HL-60/S4 treated with phorbol 12-myristate 13-acetate at 8.2 ng/mL for 4 days and 3 days (cell line): ENCODE data around the gene C20orf141.
"Not testable (repeated sequence)": the region's sequence is repeated elsewhere in the genome, so short reads cannot be mapped to it uniquely, and the experiment has no call there.

Experiments
- in situ Hi-C: fragments of 300-500 bp; cut with MboI; formaldehyde crosslinking; loops from 2 replicates; pipeline ENCODE4 v1.15.0; 2022; ENCODE audit warnings: low sequenced_read_pairs

The C20orf141 gene

DNA sequence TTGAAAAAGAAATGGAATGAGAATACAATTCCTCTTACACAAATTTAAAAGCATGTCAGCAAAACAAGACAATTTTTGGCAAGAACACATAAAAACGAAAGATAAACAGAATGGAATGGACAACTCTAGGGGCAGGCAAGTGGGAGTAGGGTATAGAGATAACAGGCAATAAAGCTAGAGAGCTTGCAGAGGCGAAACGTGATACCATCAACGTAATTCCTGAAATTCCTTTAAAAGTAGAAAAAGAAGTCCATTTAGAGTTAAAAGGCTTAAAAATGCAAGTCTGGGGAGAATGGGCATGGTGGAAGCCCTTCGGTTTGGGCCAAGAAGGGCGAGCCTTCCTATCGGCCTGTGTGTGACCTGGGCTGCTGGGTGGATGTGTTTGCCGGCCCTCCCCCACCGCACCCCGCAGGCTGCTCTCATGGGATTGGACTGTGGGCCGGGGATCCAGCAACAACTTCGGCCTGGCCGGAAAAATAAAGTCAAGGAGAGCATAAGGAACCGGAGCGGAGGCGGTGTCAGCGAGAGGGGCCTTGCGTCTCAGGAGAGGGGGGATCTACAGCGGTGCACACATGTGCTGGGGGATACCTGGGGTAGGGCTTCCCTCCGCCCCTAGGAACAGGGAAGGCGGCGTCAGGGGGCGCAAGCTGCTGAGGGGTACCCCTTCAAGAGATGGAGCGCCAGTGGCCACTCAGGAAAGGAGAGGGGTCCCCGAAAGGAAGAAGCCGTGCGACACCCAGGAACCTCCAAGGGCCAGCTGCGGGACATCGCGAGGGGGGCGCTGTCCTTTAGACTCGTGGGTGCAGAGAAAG, 5.5 kb downstream of the C20orf141 start:
- in situ Hi-C loops, result no loop called here

DNA sequence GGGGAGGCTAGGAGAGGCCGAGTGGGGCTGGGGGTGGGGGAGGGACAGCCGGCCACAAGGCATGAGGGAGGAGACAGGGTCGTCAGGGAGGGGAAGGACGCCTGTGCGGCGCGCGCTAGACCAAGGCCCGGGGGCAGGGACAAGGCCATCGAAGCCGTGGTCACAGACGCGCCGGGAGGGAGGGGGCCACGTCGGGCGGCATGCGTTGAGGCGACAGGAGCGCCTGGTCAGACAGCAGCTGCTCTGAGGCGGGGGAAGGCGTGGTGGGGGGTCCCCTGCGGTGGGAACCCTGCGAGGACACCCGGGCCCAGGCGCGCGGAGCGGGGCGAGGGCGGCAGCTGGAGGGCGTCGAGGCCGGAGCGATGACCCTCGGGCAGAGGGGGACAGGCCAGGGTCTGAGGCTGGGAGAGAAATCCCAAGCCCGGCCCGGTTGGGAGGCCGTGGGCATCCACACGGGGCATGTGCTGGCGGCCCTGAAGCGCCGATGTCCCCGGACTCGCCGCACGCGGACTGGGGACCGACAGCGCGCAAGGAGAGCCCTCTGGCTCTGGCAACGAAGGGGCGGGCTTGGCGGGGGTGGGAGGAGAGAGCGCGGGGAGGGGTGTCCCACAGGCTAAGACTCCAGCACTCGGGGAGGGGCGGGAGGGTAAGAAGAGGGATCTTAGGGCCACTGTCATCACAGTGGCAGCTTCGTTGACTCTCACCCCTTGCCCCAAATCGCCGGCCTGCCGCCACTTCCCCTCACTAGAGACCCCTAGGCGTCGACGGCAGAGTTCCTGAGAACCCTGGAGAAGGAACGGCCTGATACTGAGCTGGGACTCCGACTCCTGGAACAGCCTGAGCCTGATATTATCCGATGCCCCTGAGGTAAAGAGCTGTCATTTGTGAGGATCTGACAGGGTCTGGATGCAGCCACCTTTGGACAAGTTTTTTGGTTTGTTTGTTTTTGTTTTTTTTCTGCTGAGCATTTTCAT, 6.4 kb downstream of the C20orf141 start:
- in situ Hi-C loops, result no loop called here

DNA sequence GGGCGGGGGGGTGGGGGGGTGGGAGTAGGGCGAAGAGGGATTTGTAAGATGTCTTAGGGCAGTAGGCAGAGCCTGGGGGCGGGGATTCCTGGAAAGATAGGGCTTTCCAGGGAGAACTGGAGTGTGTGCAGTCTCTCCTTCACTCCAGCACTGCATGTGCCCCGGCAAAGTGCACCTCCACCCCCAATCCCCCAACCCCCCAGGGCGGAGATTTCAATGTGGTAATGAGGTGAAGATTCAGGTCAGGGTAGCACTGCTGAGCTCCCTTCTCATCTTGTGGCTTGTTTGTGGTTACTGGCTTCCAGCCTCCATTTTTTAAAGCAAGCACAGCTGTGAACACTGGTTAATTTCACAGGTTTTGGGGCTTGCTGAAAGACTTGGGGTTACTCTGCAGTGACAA, 7.3 kb downstream of the C20orf141 start:
- in situ Hi-C loops, result no loop called here

DNA sequence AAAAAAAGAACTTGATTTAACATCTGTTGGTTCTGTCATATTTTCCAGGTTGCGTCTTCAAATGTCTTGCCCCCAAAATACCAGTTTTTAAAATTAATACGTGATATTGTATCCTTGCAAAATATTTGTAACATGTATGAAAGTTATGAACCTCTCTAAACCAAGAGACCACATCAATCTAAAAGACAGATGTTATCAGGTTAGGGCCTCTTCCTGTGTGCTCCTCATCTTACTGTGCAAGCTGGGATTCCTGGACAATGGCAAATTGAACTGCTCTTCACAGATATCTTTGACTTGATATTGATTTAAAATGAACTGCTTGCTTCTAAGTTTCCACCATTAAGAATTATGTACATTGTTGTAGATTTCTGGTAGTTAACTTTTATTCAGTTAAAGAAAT, 11.0 kb downstream of the C20orf141 start:
- in situ Hi-C loops, result no loop called here

DNA sequence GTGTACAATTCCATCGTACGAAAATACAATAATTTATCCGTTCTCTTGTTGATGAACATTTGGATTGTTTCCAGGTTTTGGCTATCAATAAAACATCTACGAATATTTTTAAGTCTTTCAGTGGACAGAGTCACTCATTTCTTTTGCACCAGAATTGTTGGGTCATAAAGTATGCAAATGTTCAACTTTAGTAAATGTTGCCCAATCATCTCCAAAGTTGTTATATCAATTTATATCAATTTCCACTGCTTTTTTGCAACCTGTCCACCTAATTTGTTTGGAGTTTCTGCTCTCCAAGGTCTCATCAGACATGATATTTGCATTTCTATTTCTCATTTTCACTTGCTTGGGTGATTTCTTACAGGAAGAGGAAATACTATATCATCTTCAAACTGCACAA, 11.9 kb downstream of the C20orf141 start:
- in situ Hi-C loops, result no loop called here

DNA sequence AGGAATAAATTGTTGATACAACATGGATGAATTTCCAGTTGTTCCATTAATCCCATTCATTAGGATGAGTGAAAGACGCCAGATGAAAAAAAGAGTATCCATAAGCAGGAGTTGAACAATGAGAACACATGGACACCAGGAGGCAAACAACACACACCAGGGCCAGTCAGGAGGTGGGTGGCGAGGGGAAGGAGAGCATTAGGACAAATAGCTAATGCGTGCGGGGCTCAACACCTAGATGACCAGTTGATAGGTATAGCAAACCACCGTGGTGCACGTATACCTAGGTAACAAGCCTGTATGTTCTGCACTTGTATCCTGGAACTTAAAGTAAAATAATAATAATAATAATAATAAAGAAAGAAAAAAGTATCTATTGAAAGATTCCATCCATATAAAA, 14.6 kb downstream of the C20orf141 start:
- in situ Hi-C loops, result no loop called here

DNA sequence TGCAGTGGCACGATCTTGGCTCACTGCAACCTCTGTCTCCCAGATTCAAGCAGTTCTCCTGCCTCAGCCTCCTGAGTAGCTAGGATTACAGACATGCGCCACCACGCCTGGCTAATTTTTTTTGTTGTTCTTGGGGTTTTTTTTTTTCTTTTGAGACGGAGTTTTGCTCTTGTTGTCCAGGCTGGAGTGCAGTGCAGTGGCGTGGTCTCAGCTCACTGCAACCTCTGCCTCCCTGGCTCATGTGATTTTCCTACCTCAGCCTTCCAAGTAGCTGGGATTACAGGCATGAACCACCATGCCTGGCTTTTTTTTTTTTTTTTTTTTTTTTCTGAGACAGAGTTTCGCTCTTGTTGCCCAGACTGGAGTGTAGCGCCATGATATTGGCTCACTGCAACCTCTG, 16.4 kb downstream of the C20orf141 start:
- in situ Hi-C loops, result not testable (repeated sequence)

DNA sequence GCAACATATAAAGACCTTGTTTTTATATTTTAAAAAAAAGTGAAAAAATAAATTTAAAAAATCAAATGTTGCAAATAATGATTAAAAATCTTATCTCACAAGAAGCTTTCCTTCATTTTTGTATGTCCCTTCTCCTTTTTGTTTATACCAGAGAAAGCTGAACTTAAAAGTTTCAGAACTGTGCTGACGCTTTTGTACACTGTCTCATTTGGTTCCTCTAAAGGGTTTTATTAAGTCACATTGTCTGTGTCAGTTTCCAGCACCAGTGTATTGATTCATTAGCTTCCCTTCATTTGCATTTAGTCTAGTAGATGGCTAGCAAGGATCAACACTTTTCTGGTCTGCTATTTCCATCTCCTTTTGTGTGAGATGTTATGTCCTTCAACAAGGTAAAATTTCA, 19.0 kb downstream of the C20orf141 start:
- in situ Hi-C loops, result no loop called here

DNA sequence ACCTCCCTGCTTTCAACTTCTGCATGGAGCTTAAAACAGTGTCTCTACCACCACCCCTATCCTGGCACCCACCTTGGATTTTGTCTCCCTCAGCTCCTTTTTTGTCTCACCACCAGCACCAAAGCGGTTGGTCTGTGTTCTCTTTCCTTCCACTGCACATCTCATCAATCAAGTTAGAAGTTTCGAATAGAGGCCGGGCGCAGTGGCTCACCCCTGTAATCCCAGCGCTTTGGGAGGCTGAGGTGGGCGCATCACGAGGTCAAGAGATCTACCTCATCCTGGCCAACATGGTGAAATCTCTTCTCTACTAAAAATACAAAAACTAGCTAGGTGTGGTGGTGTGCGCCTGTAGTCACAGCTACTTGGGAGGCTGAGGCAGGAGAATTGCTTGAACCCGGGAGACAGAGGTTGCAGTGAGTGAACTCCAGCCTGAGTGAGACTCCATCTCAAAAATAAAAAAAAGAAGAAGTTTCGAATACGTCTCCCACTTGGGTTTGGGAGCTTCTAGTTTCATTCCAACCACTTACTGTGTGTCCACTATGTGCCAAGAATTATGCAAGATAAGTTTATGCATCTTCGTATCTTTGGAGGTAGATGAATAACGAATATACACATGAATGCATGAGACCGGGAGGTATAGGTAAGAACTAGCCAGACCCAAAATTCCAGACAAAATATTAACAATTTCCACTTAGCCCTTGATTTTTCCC, 19.8 kb downstream of the C20orf141 start:
- in situ Hi-C loops, result no loop called here

DNA sequence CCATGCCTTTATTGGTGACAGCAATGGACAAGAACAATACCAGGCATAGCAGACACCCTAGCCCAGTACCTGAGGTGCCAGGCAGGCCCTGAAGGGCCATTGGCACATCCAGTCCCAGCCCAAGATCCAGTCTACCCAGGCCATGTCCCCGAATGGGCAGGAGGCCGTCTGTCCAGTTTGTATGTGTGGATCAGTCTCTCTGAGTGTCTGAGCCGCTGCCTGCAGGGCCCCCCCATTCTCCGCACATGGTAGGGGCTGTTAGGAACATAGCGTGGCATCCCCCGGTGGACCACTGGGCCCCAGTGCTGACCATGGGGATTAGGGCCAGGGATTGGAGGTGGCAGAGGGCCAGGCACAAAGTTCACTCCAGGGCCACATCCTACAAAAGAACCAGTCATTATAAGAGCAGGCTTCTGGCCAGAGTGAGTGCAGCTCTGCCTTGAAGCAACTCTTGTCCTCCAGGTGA, 20.6 kb downstream of the C20orf141 start:
- in situ Hi-C loops, result no loop called here

DNA sequence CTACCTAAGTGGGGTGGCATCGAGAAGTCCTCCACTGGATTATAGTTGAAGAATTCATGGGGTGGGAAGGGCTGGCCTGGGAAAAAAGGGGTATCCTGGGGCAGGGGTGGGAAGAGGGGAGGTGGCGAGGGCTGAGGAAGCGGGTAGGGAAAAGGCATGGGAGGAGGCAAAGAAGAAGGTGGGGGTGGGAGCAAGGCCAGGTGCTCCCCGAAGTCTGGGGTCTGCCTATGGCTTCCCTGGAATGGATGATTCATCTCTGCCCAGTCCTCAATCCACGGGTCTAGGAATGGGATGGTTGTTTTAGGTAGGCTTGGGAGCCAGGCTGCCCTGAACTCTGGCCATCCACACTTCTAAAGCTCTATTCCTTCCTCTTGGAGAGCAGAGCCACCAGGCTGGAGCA, 21.2 kb downstream of the C20orf141 start:
- in situ Hi-C loops, result no loop called here

DNA sequence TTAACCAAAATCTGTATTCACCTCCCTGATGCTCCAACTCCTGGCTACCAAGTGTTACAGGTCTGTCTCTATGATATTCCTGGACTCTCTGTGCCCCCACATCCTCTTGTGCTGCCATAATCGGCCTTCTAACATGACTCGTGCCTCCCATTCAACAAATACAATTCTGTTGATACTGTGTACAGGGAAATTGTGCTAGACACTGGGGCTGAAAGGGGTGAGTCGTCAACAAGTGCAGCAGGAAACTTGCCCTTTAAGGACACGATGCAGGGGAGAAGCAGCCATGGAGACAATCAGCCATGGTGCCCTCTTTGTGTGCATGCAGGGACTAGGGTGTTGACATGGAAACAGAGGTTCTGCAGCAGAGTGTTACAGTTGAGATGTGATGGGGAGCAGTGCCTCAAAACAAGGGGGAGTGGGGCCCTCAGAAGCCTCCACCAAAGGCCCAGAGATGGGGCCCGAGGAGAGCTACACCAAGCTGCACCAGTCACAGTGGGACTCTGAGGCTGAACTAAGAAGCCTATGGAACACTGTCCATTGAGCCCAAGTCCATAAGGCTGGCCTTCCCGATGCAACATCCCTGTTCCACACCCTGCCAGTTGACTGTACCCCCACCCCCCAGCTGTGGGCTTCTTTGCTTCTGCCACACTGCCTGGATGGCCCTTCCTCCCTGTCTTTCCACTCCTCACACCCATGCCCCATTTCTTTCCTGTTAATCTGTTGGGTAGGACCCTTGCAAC, 22.6 kb downstream of the C20orf141 start:
- in situ Hi-C loops, result no loop called here

DNA sequence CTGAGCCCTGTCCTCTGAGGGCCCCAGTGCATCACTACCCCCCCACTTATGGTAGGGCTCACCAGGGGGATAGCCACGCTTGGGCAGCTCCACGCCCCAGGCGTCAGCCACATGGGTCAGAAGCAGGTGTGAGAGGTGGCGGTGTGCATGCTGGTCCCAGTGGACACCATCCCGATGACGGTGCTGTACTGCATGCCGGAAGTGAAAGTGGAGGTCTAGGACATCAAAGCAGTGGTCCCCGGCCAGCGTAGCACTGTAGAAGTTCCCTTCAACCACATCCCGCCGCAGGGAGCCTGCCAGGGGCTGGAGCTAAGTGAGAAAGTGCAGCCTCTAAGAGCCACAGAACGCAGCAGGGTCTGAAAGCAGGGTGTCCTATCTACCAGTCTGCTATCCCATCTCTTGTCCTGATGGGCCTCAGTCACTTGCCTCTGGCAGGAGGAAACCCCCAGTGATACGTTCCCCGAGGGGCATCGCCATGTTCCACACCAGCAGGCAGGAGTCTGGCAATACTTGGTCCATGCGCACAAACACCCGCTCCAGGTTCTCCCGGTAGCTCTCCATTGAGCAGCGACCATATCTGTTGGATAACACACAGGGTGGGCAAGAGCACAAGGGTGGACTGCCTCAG, 23.5 kb downstream of the C20orf141 start:
- in situ Hi-C loops, result no loop called here

DNA sequence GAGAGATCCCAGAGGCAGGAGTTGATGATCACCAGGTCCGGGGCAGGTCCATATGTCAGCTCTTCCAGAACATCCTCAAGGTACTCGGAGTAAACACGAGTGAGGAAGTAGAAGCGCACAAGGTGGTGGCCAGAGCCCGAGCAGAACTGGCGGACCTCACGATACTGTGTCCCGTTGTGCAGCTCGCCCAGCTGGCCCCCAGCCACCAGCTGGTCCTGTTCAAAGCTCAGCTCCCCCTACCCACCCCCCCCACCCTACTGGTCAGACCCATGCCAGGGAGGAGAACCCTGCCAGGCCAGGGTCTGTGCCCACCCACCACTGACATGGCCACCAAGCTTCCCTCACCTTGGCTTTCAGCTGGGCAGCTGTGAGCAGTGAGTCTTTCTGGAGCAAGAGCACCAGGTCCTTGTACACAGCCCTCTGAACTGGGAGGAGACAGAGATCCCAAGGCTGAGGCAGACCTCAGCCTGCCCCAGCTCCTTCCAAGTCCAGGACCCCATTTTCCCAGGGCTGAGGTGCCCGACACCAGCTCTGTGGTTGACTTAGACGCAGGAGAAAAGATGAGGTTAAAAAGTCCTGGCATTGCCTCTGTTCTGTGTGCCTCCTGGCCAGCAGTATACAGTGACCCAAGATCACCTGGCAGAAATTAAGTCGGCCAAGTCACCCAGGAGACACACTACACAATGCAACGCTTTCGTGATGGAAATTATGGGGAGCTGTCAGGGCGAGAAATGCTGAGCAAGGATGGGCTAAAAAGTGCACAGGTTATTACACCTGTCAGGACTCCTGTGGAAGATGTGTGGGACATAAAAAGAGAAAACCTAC, 24.3 kb downstream of the C20orf141 start:
- in situ Hi-C loops, result no loop called here

DNA sequence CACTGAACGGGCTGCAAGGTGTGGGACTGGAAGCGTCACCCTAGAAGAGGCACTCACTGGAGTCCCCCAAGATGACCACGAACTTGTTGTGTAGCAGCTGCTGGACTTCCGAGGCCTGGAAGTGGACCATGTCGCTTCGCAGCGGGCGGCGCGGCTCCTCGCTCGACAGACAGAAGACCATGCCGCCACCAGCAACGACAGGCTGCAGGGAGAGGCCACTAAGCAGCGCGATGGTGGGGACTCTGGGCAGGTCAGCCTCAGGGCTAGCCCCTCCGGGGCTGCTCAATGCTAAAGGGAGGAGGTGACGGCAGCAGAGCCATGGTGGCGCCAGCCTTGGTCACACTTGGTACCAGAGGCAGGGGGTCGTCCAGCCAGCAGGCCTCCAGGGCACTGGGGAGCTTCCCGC, 24.9 kb downstream of the C20orf141 start:
- in situ Hi-C loops, result no loop called here

DNA sequence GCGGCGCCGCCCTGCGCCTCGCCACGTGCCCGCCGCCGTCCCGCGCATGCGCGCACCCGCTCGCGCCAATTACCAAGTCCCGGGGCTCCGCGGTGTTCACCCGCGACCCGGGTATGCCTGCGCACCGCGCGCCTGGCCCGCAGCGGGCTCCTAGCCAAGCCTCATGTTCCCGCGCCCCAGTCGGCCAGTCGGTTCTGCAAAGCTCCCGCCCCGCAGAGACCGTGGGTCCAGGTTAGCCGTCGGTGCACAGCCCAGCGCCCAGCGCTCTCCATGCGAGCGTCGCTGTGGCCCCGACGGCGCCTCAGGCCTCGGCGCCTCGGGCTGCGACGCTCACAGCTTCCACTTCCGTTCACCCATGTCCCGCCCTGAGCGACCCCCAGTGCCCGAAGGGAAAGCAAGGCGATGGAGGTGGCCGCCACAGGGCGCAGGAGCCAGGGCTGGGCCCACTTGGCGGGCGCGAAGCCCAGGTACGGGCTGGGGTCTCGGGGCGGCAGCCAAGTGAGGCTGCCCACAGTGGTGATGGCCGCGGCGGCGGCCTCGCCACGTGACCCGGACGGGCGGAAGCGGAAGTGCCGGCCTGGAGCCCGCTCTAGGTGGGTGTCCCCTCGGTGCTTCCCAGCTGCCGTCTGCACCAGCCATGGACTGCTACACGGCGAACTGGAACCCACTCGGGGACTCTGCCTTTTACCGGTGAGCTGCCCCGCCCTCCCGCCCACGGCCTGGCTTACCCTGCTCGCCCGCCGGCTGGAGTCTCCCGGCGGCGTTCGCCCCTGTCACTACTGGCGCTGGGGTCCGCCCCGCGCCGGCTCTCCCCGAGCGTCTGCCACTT, 25.6 kb downstream of the C20orf141 start, which contains the start of the genes PCED1A and VPS16:
TSS of gene PCED1A (minus strand) at position 518 of the 829 bp plus-strand sequence. CDS start 743 bp downstream, outside the sequence.
TSS of gene VPS16 (plus strand) at position 608 of the 829 bp plus-strand sequence. CDS start at position 638, 30 bp downstream.
- in situ Hi-C loops, result no loop called here

DNA sequence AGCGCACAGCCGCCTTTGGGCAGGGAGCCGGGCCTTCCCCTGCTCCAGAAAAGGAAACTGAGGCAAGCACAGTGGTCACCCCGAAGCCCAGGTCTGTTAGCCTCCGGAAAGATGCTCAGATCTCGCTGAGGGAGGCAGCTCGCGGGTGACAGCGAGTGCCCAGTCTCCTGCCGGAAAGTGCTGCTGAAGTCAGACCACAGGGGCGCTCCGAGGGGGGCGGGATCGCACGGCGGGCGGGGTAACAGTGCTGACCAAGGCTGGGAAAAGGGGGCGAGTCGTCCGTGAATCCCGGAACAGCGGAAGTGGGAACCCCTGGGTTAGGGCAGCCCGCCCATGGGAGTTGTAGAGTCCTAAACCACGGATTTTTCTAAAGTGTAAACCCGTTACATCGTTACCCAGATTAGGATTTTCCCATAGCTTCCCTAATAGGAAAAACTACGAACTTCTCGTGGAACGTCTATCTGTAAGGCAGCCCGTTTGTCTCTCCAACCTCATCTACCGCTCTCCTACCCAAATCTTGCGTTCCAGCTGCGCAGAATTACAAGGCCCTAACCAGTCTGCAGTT, 26.3 kb downstream of the C20orf141 start:
- in situ Hi-C loops, result no loop called here

DNA sequence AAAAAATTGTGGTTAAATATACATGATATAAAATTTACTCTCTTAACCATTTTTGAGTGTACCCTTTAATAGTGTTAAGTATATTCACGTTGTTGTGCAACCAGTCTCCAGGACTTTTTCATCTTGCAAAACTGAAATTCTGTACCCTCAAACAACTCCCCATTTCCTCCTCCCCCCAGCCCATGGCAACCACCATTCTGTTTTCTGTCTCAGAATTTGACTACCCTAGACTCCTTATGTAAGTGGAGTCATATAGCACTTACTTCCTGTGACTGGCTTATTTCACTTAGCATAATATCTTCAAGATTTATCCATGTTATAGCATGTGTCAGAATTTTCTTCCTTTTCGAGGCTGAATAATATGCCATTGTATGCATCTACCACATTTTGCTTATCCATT, 30.8 kb downstream of the C20orf141 start:
- in situ Hi-C loops, result no loop called here
